Umbilical cord (tissue), 2 donors: ENCODE results near the gene SPIRE2. TPM values are rescaled to one million over a fixed set of nuclear protein-coding genes. Genes with fewer than 3 reads are reported as not detected.
"Not testable (repeated sequence)": the region's sequence is repeated elsewhere in the genome, so short reads cannot be mapped to it uniquely, and the experiment has no call there.

ENCODE experiments used
- DNase-seq: peaks from one replicate; pipeline ENCODE4 v3.0.0-alpha.2; 2015; ENCODE audit warnings: low spot score
- total RNA-seq: library from RNA; depleted of rRNA; stranded (reverse); fragments of >200 nt; gene quantifications from one replicate; pipeline ENCODE4 v1.2.3, GENCODE V29; 2014; ENCODE audit warnings: low replicate concordance; ENCODE audit not compliant: insufficient read depth

The SPIRE2 gene
- total RNA-seq, 1 donor from 2014 or later = 2.2 TPM

GRCh38 chr16:89808475-89808874 is 19.8 kb upstream of the SPIRE2 start:
- no peak for DNase-seq

DNA sequence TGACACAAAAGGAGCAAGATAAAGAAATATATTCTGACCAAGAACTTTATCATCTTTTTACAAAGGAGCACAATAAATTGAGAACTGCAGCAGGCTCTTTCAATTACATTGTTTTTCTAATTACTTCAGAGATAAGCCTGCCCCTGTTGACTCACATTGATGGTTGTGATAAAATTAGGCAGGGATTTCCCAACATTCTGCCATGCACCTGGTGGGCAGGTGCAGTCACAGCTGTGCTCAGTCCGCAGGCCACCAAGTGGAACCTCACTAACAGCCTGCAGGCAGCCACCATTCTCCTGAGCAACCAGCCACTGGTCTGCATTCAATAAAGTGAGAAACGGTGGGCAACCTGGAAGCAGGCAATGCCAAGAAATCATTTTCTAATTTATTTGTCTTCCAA is 17.0 kb upstream of the SPIRE2 start:
- DNase-seq = no peak

DNA sequence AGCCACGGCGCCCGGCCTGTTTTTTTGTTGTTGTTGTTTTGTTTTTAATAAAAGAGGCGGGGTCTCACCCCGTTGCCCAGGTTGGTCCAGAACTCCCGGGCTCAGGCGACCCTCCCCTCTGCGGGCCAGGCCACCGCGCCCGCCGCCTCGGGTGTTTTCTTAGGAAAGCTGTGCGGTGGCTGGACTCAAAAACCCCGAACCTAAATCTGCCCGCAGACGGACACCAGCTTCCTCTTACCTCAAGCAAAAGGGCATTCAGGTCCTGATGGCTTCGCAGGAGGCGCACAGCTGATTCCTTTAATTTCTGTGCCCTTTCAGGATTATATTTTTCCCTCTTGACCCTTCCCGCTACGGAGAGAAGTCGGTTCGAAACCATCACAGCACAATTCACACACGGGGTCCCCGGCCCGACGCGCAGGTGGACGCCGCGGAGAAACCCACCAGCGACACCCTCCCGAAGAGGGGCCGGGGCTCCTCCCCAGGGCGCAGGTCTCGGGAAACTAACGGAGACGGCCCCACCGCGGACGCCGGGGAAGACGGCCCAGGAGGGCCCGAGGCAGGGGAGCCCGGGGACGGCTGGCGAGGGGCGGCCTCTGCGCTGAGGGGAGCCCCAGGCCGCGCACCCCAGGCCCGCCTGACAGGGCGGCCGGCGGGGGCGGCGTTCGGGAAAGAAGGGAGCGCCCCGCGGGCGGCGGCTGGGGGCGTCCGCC is 12.5 kb upstream of the SPIRE2 start:
- no peak for DNase-seq

- DNase-seq = not testable (repeated sequence)
Measured at GRCh38 chr16:89818851-89819403, 9.3 kb upstream of the SPIRE2 start.

- DNase-seq = not testable (repeated sequence)
Measured at GRCh38 chr16:89819448-89819847, 8.8 kb upstream of the SPIRE2 start.

DNA sequence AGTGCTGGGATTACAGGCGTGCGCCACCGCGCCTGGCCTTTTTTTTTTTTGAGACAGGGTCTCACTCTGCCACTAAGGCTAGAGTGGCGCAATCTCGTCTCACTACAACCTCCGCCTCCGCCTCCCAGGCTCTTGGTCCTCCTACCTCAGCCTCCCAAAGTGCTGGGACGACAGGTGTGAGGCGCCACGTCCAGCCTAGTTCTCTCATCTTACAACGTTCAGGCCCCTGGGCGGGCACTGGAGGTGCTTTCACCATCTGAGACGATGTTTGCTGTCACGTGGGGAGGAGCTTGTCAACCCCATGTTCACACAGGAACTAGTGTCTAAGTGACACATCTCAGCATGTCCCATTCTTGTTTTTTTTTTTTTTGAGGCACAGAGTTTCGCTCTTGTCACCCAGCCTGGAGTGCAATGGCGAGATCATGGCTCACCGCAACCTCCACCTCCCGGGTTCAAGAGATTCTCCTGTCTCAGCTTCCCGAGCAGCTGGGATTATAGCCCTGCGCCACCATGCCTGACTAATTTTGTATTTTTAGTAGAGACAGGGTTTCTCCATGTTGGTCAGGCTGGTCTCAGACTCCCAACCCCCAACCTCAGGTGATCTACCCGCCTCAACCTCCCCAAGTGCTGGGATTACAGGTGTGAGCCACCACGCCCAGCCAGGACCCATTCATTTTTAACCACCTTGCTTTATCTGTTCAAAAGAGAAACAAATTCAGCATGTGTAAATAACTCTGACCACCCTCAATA is 6.7 kb upstream of the SPIRE2 start:
- DNase-seq = no peak

DNA sequence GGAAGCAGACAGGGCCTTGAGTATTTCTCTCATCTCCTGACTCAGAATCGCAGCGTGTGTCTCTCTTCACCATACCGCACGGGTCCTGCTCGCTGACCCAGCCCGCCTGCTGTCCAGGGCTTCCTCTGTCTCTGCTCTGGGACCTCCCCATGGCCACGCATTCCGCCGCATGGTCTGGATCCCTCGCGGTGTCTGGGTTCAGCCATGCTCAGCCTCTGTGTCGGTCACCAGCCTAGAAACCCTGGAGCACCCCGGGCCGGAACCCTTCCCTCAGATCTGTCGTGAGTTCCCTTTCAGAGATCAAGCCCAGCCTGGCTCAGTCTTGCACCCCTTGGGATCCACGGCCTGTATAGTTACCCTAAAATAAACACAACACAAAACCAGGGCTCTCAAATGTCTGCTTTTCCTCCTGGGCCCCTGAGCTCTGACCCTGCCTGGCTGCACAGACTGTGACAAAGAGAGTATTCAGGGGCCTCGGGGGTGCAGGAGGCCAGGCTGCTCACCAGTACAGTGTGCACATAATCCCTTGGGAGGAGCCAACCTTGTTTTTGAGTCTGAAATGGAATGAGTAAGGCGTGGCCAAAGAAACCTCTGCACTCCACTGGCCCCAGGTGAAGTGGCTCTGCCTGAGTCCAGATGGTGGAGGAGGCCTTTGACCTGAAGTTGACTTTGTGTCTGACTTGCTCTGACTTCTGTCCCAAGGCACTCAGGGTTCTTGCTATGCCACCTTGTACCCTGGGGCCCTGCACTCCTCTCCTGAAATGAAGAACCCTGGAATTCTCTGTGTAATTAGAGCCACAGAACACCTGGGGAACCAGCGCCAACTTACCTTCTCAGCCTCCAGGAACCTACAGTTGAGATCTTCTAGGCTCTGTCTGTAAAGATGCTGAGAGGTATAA is 5.8 kb upstream of the SPIRE2 start:
- DNase-seq = no peak

- no peak for DNase-seq
Measured at GRCh38 chr16:89823087-89823823, 5.0 kb upstream of the SPIRE2 start.

DNA sequence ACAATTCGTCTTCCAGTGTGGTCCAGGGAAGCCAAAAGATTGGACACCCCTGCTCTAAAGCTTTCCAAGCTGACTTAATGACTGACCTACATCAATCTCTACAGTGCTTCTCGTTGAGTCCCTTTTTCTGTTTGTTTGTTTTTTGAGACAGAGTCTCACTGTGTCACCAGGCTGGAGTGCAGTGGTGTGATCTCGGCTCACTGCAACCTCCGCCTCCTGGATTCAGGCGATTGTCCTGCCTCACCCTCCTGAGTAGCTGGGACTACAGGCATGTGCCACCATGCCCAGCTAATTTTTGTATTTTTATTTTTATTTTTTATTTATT is 4.5 kb upstream of the SPIRE2 start:
- not testable (repeated sequence) for DNase-seq

DNA sequence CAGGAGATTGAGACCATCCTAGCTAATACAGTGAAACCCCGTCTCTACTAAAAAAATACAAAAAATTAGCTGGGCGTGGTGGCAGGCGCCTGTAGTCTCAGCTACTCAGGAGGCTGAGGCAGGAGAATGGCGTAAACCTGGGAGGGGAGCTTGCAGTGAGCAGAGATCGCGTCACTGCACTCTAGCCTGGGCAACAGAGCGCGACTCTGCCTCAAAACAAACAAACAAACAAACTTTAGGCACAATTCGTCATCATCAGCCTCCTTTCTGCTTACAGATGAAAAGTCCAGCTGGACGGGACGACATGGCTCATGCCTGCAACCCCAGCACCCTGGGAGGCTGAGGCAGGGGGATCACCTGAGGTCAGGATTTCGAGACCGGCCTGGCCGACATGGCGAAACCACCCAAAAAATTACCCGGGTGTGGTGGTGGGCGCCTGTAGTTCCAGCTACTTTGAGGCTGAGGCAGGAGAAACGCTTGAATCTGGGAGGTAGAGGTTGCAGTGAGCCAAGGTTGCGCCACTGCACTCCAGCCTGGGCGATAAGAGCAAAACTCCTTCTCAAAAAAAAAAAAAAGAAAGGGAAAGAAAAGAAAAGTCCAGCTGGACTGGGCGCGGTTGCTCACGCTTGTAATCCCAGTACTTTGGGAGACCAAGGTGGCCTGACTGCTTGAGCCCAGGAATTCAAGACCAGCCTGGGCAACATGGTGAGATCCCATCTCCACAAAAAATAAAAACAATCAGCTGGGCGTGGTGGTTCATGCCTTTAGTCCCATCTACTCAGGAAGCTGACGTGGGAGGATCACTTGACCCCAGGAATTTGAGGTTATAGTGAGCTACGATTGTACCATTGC is 1.5 kb upstream of the SPIRE2 start:
- no peak for DNase-seq

- peak; percentile 41 for DNase-seq
Measured at GRCh38 chr16:89827383-89828198, 684 bp upstream of the SPIRE2 start.

- no peak for DNase-seq
Measured at GRCh38 chr16:89828870-89829629, 775 bp downstream of the SPIRE2 start.

DNA sequence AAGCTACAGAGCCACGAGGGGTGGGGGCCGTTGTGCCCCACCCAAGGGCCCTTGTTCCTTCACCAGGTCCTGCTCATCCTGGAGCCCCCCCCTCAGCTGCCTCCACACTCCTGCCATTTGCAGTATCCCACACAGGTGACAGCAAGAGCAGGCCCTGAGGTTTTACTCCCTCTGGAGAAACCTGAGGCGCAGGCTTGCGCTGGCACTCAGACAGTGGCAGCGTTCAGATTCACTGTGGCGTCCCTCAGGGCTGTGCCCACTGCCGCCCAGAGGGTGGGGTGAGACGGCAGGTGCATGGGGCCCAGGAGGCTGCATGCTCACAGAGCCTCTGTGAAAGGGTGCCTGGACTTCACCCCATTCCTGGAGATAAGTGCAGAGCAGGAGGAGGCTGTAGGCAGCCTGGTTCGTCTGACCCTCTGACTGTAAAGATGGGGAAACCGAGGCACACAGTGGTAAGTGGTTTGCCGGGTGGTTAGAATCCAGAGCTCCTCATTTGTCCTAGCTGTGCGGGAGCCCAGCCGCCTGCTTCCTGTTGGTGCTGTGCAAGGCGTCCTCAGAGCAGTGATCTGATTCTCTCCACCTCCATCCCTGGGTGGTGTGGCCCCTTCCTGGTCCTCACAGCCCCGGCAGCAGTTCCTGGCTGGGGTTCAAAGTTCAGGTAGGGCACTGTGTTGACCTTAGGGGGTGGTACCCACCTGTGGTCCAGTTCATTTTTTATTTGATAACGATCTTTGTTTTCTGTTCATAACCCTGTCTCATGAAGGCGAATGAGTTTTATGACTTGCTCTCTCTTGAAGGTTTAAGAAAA is 1.6 kb downstream of the SPIRE2 start:
- DNase-seq = no peak

- no peak for DNase-seq
Measured at GRCh38 chr16:89831810-89832328, 3.6 kb downstream of the SPIRE2 start.

GRCh38 chr16:89833664-89834363 is 5.5 kb downstream of the SPIRE2 start:
- not testable (repeated sequence) for DNase-seq

DNA sequence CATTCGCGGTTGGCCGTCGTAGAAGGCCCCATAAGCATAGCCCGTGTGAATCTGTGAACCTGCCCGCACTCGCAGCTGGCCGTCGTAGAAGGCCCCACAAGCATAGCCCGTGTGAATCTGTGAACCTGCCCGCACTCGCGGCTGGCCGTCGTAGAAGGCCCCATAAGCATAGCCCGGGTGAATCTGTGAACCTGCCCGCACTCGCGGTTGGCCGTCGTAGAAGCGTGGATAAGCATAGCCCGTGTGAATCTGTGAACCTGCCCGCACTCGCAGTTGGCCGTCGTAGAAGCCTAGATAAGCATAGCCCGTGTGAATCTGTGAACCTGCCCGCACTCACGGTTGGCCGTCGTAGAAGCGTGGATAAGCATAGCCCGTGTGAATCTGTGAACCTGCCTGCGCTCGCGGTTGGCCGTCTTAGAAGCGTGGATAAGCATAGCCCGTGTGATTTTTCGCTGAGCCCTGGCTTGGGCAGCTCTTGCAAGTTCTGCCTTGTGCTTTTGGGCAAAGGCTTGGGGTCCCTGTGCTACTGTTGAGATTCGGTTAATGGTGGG is 6.6 kb downstream of the SPIRE2 start:
- DNase-seq = not testable (repeated sequence)

- not testable (repeated sequence) for DNase-seq
Measured at GRCh38 chr16:89836484-89836883, 8.2 kb downstream of the SPIRE2 start.
